RWPE1 (cell line): ENCODE data around the gene BCAS1.

Source experiments
- CTCF ChIA-PET: fragments of 350-600 bp; sonication (Branson Sonifier 250); formaldehyde crosslinking; extraction: SDS; loops from one replicate; lab custom pipeline; 2021; lab: Yijun Ruan, JAX
- POLR2A ChIA-PET: fragments of 400-600 bp; formaldehyde crosslinking; extraction: SDS; loops from one replicate; lab custom pipeline; 2020; ENCODE audit warnings: antibody characterized with exemption; ENCODE audit not compliant: low non-redundant PET; lab: Yijun Ruan, JAX
- DNase-seq: peaks from one replicate; pipeline ENCODE4 v3.0.0; 2012; ENCODE audit warnings: low spot score
- H3K27ac ChIP-seq: fragments of 450-650 bp; 2 replicates; pipeline ENCODE4 v1.5.1; 2017
- CTCF ChIP-seq: fragments of 450-650 bp; conservative IDR thresholded peaks from 2 replicates; pipeline ENCODE4 v1.5.1; 2017; ENCODE audit warnings: low read depth, mild to moderate bottlenecking

The BCAS1 gene

GRCh38 chr20:54084727-54085388, 14.5 kb upstream of the BCAS1 start:
- ChIA-PET POLR2A (no interaction called here), CTCF (interaction anchor here (1.0 kb wide), 1 partner anchor 16 kb away, joined by 3 read pairs; no protein-coding TSS in a partner anchor)
- TF ChIP-seq CTCF, result no peak
- no peak for DNase-seq
- no peak overlapping the region for H3K27ac ChIP-seq

DNA sequence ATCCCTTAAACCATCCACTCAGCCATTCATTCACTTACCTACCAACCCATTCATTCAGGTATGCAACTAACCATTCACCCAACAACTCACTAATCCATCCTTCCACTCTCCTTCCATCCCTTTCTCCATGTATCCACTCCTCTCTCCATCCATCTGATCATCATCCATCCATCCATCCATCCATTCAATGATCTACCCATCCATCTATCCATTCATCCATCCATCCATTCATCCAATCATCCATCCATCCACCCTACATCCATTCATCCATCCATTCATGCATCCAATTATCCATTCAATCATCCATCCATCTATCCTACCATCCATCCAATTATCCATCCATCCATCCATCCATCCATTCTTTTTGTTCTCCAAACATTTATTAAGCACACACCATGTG, 13.8 kb upstream of the BCAS1 start:
- ChIA-PET POLR2A (no interaction called here), CTCF (interaction anchor here (0.9 kb wide), 1 partner anchor 8 kb away, joined by 5 read pairs; no protein-coding TSS in a partner anchor)
- no peak for TF ChIP-seq CTCF
- no peak for DNase-seq
- H3K27ac ChIP-seq, result no peak overlapping the region

- no peak overlapping the region for H3K27ac ChIP-seq
- no peak for TF ChIP-seq CTCF
- CTCF ChIA-PET, result interaction anchor here (0.6 to 0.9 kb wide), 3 partner anchors 9 to 1802 kb away, joined by 4 to 5 read pairs (median 5); no protein-coding TSS in a partner anchor
- POLR2A ChIA-PET, result no interaction called here
- no peak for DNase-seq
Observed at GRCh38 chr20:54083459-54083858, 13.1 kb upstream of the BCAS1 start.

DNA sequence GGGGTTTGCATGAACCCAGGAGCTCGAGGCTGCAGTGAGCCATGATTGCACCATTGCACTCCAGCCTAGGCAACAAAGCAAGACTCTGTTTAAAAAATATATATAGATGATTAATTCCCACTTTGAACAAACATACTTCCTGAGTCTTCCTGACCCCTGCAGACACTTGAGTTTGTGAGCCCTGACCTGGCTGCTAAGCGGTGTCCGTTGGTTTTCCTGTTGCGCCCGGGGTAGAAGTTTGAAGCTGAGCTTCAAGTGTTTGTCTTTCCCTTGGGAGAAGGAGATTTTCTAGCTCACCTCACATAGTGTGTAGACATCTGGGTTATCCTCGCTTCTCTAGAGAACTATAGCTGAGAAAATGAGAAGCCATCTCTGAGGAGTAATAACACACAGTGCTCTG, 11.7 kb upstream of the BCAS1 start:
- CTCF ChIA-PET, result interaction anchor here (0.6 to 1.1 kb wide), 3 partner anchors 9 to 576 kb away, joined by 3 read pairs; no protein-coding TSS in a partner anchor

DNA sequence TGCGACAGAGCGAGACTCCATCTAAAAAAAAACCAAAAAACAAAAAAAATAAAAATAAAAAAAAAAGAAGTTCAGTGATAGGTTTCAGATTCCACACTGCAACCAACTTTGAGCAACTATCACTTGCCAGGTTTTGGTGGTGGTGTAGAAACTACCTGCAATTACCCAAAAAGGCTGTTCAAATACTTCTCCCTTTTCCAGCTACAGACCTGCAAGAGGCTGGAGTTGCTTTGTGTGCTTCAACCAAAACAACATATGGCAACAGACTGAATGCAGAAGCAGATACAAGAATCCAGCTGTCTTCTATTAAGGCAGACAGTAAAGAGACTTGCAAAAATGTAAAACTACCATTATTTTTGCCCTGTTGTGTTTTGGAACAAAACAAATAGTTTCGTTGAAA, 9.3 kb upstream of the BCAS1 start:
- CTCF ChIA-PET, result interaction anchor here (0.6 to 0.7 kb wide), 2 partner anchors 280 to 710 kb away, joined by 3 to 8 read pairs; no protein-coding TSS in a partner anchor
- H3K27ac ChIP-seq, result no peak overlapping the region
- POLR2A ChIA-PET, result no interaction called here

More for the DNA sequence above, 11.7 kb upstream of the BCAS1 start:
- TF ChIP-seq CTCF, result no peak
- no peak for DNase-seq
- POLR2A ChIA-PET, result no interaction called here
- no peak overlapping the region for H3K27ac ChIP-seq

More for the DNA sequence above, 9.3 kb upstream of the BCAS1 start:
- no peak for DNase-seq
- no peak for TF ChIP-seq CTCF
